Left ventricle myocardium inferior (tissue), 1 donor: ENCODE results near the gene CLIC5. TPM values are rescaled to one million over a fixed set of nuclear protein-coding genes. Genes with fewer than 3 reads are reported as not detected.

ENCODE experiments used
- DNase-seq: peaks from one replicate; pipeline ENCODE4 v3.0.0-alpha.2; 2020
- H3K27ac ChIP-seq: fragments of 200-600 bp; replicated peaks from 2 replicates; pipeline ENCODE4 v1.8.0; 2021
- H3K27me3 ChIP-seq: fragments of 200-600 bp; 2 replicates; pipeline ENCODE4 v1.8.0; 2021; ENCODE audit warnings: low read depth
- H3K36me3 ChIP-seq: fragments of 200-600 bp; 2 replicates; pipeline ENCODE4 v1.8.0; 2021
- H3K4me1 ChIP-seq: fragments of 200-600 bp; 2 replicates; pipeline ENCODE4 v1.8.0; 2021
- H3K4me3 ChIP-seq: fragments of 200-600 bp; 2 replicates; pipeline ENCODE4 v1.8.0; 2021; ENCODE audit warnings: mild to moderate bottlenecking, moderate library complexity
- H3K9me3 ChIP-seq: fragments of 200-600 bp; replicated peaks from 2 replicates; pipeline ENCODE4 v1.8.0; 2021
- CTCF ChIP-seq: fragments of 200-600 bp; IDR thresholded peaks from 2 replicates; pipeline ENCODE4 v1.8.0; 2021; ENCODE audit warnings: antibody characterized with exemption, mild to moderate bottlenecking, borderline replicate concordance
- intact Hi-C: fragments of 100-400 bp; cut with micrococcal nuclease; formaldehyde crosslinking; loops from one replicate; pipeline ENCODE4 v1.11.0; 2022
- total RNA-seq: library from RNA; stranded (reverse); fragmentation: NEBNext Ultra II Directional; extraction: Animal tissue kit (Norgen Biotek cat#: 25700); gene quantifications from one replicate; pipeline ENCODE4 v1.2.1, GENCODE V29; 2021
- donor health status: DM: no; HTN: yes; CAD: no; lungs with severe emphysema.

Gene CLIC5
- total RNA-seq, 1 donor from 2014 or later = 285 TPM

GRCh38 chr6:45901767-45902650, 113.7 kb downstream of the CLIC5 start:
- Histone ChIP-seq H3K27ac (no peak overlapping the region), H3K4me3 (no peak overlapping the region), H3K36me3 (peaks cover 32% of the 10 kb centered on the region), H3K9me3 (no peaks in the 10 kb centered on the region), H3K4me1 (peaks cover 50% of the 10 kb centered on the region), H3K27me3 (no peaks in the 10 kb centered on the region)
- TF ChIP-seq CTCF = no peak
- intact Hi-C loops = no loop called here
- no peak for DNase-seq

- intact Hi-C loops = no loop called here
- H3K4me3 ChIP-seq = no peak overlapping the region
- no peaks in the 10 kb centered on the region for H3K27me3 ChIP-seq
- peak overlapping the region; percentile 46 for H3K27ac ChIP-seq
- no peaks in the 10 kb centered on the region for H3K9me3 ChIP-seq
- H3K4me1 ChIP-seq = peaks cover 59% of the 10 kb centered on the region
- no peak for TF ChIP-seq CTCF
- peaks cover 32% of the 10 kb centered on the region for H3K36me3 ChIP-seq
- no peak for DNase-seq
Observed at GRCh38 chr6:45900808-45901752, 114.6 kb downstream of the CLIC5 start.

- Histone ChIP-seq H3K4me1 (peaks cover 74% of the 10 kb centered on the region), H3K27ac (peak overlapping the region; percentile 30), H3K27me3 (no peaks in the 10 kb centered on the region), H3K36me3 (peaks cover 32% of the 10 kb centered on the region), H3K9me3 (no peaks in the 10 kb centered on the region), H3K4me3 (no peak overlapping the region)
- no peak for TF ChIP-seq CTCF
- DNase-seq = no peak
- intact Hi-C loops = no loop called here
Observed at GRCh38 chr6:45899683-45899946, 116.0 kb downstream of the CLIC5 start.

GRCh38 chr6:45898941-45899682, 116.5 kb downstream of the CLIC5 start:
- Histone ChIP-seq H3K9me3 (no peaks in the 10 kb centered on the region), H3K4me1 (peaks cover 79% of the 10 kb centered on the region), H3K36me3 (peaks cover 32% of the 10 kb centered on the region), H3K27me3 (no peaks in the 10 kb centered on the region), H3K27ac (peak overlapping the region; percentile 30), H3K4me3 (no peak overlapping the region)
- DNase-seq = no peak
- intact Hi-C loops = no loop called here
- no peak for TF ChIP-seq CTCF

GRCh38 chr6:45896783-45897441, 118.7 kb downstream of the CLIC5 start:
- H3K4me3 ChIP-seq = no peak overlapping the region
- H3K9me3 ChIP-seq = no peaks in the 10 kb centered on the region
- no peaks in the 10 kb centered on the region for H3K27me3 ChIP-seq
- peaks cover 16% of the 10 kb centered on the region for H3K36me3 ChIP-seq
- intact Hi-C loops = no loop called here
- peak overlapping the region; percentile 27 for H3K27ac ChIP-seq
- TF ChIP-seq CTCF = no peak
- no peak for DNase-seq
- H3K4me1 ChIP-seq = peaks cover 70% of the 10 kb centered on the region
